Measurements from ENCODE around the gene CYP2W1.
A peak's percentile ranks its signal among the peaks of the same experiment; 100 is the strongest.

CYP2W1 gene

GRCh38 chr7:1016577-1017531, 33.9 kb downstream of the CYP2W1 start:
- DNase-seq = no peak

- no peak for DNase-seq
Measured at GRCh38 chr7:1017586-1018333, 34.8 kb downstream of the CYP2W1 start.

- no peak for DNase-seq
Measured at GRCh38 chr7:1018334-1018695, 35.3 kb downstream of the CYP2W1 start.

- DNase-seq = no peak
Measured at GRCh38 chr7:1019255-1019785, 36.3 kb downstream of the CYP2W1 start.

GRCh38 chr7:1019789-1020610, 37.0 kb downstream of the CYP2W1 start:
- DNase-seq = no peak

GRCh38 chr7:1020849-1021251, 37.9 kb downstream of the CYP2W1 start:
- no peak for DNase-seq

GRCh38 chr7:1021366-1021765, 38.4 kb downstream of the CYP2W1 start:
- no peak for DNase-seq

GRCh38 chr7:1021931-1022330, 39.0 kb downstream of the CYP2W1 start:
- DNase-seq = no peak

- no peak for DNase-seq
Measured at GRCh38 chr7:1022356-1022755, 39.4 kb downstream of the CYP2W1 start.

- DNase-seq = no peak
Measured at GRCh38 chr7:1022801-1023465, 40.0 kb downstream of the CYP2W1 start.

GRCh38 chr7:1024331-1024841, 41.4 kb downstream of the CYP2W1 start:
- peak in 1 of 2 experiments; percentile 53 for DNase-seq

- DNase-seq = no peak
Measured at GRCh38 chr7:1024876-1025742, 42.1 kb downstream of the CYP2W1 start.

- peak in 1 of 2 experiments; percentile 54 for DNase-seq
Measured at GRCh38 chr7:1025743-1026581, 43.0 kb downstream of the CYP2W1 start.

- no peak for DNase-seq
Measured at GRCh38 chr7:1026721-1027161, 43.8 kb downstream of the CYP2W1 start.

- peak in 1 of 2 experiments; percentile 15 for DNase-seq
Measured at GRCh38 chr7:1027242-1028043, 44.5 kb downstream of the CYP2W1 start.

GRCh38 chr7:1028044-1028770, 45.2 kb downstream of the CYP2W1 start:
- DNase-seq = peak; percentile 49 to 76

GRCh38 chr7:1028775-1029636, 46.0 kb downstream of the CYP2W1 start:
- peak; percentile 3 to 51 for DNase-seq

All from NCI-H524 (cell line).